ENCODE measurements around the gene PAK3. TPM values are rescaled to one million over a fixed set of nuclear protein-coding genes. Genes with fewer than 3 reads are reported as not detected.

PAK3 gene
- total RNA-seq, 1 experiment from 2014 or later: not detected

GRCh38 chrX:111100191-111100590 lies 4.2 kb downstream of the PAK3 start:
- CTCF ChIA-PET: interaction anchor here (0.6 to 1.0 kb wide), 10 partner anchors 9 to 253 kb away, joined by 3 to 5 read pairs (median 4); no protein-coding TSS in a partner anchor
- no peak overlapping the region for H3K9ac ChIP-seq (ENCODE audit: low read length)
- no peaks in the 10 kb centered on the region for H3K36me3 ChIP-seq (ENCODE audit: control insufficient read depth in 1 of 2, insufficient read depth in 2 of 2, low read length in 2 of 2)
- no peaks in the 10 kb centered on the region for H3K27me3 ChIP-seq (ENCODE audit: insufficient read depth, low read length)
- RAD21 ChIA-PET (ENCODE audit: low non-redundant PET in 1 of 2, low total read pairs in 2 of 2, uncharacterized antibody in 2 of 2, unreplicated experiment in 2 of 2): no interaction called here
- POLR2A ChIA-PET: no interaction called here
- H3K79me2 ChIP-seq (ENCODE audit: insufficient read depth, low read length): no peaks in the 10 kb centered on the region
- H3K9me2 ChIP-seq (ENCODE audit: insufficient read depth): no peaks in the 10 kb centered on the region
- H2AFZ ChIP-seq (ENCODE audit: low read depth, low read length, poor library complexity, severe bottlenecking): no peak overlapping the region
- peak; percentile 10 for DNase-seq (ENCODE audit: low read depth, low spot score)
- H3K4me3 ChIP-seq (replicated peaks in 1 of 2; ENCODE audit: low read depth in 1 of 2, low read length in 2 of 2): no peak overlapping the region
- H3K27ac ChIP-seq (ENCODE audit: low read depth, low read length): no peak overlapping the region
- intact Hi-C loops (cut with micrococcal nuclease): loop anchor here (1.0 to 5.0 kb wide), 2 partner anchors 108 to 144 kb away; no protein-coding TSS in a partner anchor
- H3K4me2 ChIP-seq (ENCODE audit: low read length): no peak overlapping the region
- peak; percentile 79 for ATAC-seq
- no peaks in the 10 kb centered on the region for H4K20me1 ChIP-seq (ENCODE audit: insufficient read depth)
- no TSS peak for BruUV-seq (replicated peaks)
- TF ChIP-seq RAD21 (IDR thresholded peaks at IDR 0.05; ENCODE audit: low read depth) (peak; percentile 18; the same call in 1 of the 2 replicates), CTCF (IDR thresholded peaks at IDR 0.05 in 2 of 3, conservative IDR thresholded peaks at IDR 0.05 in 1 of 3; ENCODE audit: borderline replicate concordance in 1 of 3, insufficient read depth in 1 of 3, low read depth in 2 of 3, low read length in 2 of 3) (peak; percentile 24 to 47 (median 25); a peak in 4 of 6 replicates), ZFX (IDR thresholded peaks at IDR 0.05) (no peak), REST (IDR thresholded peaks at IDR 0.05; ENCODE audit: low read depth) (no peak), POLR2A (IDR thresholded peaks at IDR 0.05; ENCODE audit: borderline replicate concordance, extremely low read depth, insufficient read depth, insufficient read length) (no peak), ELF1 (IDR thresholded peaks at IDR 0.05; ENCODE audit: borderline replicate concordance, low read depth) (no peak), YY1 (IDR thresholded peaks at IDR 0.05; ENCODE audit: extremely low read depth, insufficient replicate concordance, low read depth, low read length) (no peak), CBX3 (IDR thresholded peaks at IDR 0.05; ENCODE audit: low read depth) (no peak), EZH2 (IDR thresholded peaks at IDR 0.05) (no peak), ATF3 (IDR thresholded peaks at IDR 0.05) (no peak), JUND (IDR thresholded peaks at IDR 0.05) (no peak)
- H3K4me1 ChIP-seq (ENCODE audit: control insufficient read depth in 1 of 2, insufficient read depth in 2 of 2, low read length in 2 of 2): no peaks in the 10 kb centered on the region
- H3K9me3 ChIP-seq (ENCODE audit: control insufficient read depth in 1 of 2, insufficient read depth in 1 of 2, low read depth in 1 of 2, low read length in 2 of 2): no peaks in the 10 kb centered on the region
